HG02642 (cell line): Measurements from ENCODE around the gene OGFOD1.

Experiments used
- ATAC-seq: cut with Tn5 transposase; IDR thresholded peaks from one replicate; pipeline ENCODE4 v1.9.1; 2021; ENCODE audit warnings: mild to moderate bottlenecking; ENCODE audit not compliant: unreplicated experiment, poor library complexity

The OGFOD1 gene

DNA sequence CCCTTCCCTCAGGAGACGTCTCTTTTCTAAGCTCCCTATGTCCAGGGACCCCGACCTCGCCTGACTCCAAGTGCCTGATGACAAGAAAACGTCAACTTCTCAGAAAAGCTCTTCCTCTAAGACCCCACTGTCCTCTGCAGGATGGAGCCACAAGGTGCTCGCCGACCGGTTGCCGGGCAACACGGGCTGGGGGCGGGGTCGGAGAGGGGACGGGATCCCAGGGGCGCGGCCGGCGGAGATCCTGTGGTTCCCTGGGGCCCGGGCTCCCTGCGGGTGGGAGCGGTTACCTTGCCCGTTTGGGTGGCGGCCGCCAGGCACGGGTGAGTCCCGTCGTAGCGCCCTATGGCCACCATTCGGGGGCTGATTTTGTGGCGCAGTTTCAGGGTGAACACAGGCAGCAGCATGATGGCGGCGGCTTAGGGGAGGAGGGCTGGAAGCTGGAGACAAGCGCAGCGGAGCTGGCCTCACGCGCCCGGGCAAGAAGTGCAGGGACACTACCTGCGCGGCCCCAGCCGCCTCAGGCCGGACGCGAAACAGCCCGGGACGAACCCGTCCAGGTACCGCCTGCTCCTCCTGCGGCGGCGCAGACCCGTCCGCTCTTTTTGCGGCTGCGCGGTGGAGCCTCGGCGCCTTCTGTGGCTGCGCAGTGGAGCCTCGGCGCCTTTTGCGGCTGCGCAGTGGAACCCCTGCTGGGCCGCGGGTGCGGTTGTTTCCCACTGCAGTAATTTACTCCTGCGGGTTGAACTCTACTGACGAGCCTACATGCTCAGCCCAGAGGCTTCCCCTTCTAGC is 68.3 kb downstream of the OGFOD1 start, which contains the start of gene BBS2:
Gene BBS2, minus strand, starts transcription at position 566 of the 792 bp plus-strand sequence. Its CDS starts 162 bp downstream, at position 404.
- ATAC-seq: peak; percentile 91

DNA sequence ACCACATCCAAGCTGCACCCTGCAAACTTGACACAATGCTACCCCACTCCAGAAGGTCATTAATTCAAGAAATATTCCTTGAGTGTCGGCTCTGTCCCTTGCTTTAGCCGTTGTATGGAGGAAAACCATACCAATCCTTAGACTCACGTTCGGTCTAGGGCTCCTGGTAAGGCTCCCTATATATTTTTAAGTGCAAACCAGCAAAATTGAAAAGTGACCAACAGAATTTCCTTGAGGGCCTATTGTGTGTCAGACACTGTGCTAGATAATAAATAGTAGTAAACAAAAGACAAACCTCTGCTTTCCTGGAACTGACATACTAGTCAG is 68.9 kb downstream of the OGFOD1 start:
- no peak for ATAC-seq

DNA sequence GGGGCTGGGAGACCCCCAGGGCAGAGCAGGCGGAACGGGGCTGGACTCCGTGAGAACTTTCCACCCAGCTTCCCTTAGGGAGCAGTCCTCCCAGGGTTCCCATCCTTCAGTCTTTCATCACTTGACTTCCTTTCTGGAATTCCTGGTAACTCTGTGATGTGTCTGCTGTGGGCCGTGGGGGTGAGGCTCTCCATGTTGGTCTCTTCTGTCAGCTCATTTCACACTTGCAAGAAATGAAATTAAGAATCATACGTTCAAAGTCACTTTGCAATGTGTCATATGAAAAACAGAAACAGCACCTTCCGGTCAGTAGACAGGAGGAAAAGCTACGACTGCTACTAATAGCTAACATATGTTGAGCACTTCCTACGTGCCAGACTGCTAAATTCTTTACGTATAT is 73.9 kb downstream of the OGFOD1 start:
- no peak for ATAC-seq
